Epithelial cell of proximal tubule (primary cell): ENCODE data around the gene TP73. TPM values are rescaled to one million over a fixed set of nuclear protein-coding genes. Genes with fewer than 3 reads are reported as not detected.

Experiments
- DNase-seq: peaks from one replicate; pipeline ENCODE4 v3.0.0-alpha.2; 2011; ENCODE audit warnings: low read depth
- H3K4me3 ChIP-seq: 2 replicates; pipeline ENCODE4 v1.5.1; 2011; ENCODE audit warnings: low read depth, mild to moderate bottlenecking, low read length
- CTCF ChIP-seq: conservative IDR thresholded peaks from 2 replicates; pipeline ENCODE4 v1.5.1; 2012; ENCODE audit warnings: low read depth, mild to moderate bottlenecking, low read length
- total RNA-seq: library from RNA; depleted of rRNA; stranded (reverse); fragments of >200 nt; gene quantifications from 2 replicates; pipeline ENCODE4 v1.2.3, GENCODE V29; 2015

TP73 gene
- total RNA-seq, 1 donor from 2014 or later: not detected

- DNase-seq: no peak
- TF ChIP-seq CTCF: no peak
- H3K4me3 ChIP-seq: no peak overlapping the region
Observed at GRCh38 chr1:3759796-3760195, 107.5 kb downstream of the TP73 start.

GRCh38 chr1:3761296-3762010 is 109.1 kb downstream of the TP73 start:
- no peak for DNase-seq
- H3K4me3 ChIP-seq: no peak overlapping the region
- TF ChIP-seq CTCF: no peak

- no peak for DNase-seq
- H3K4me3 ChIP-seq: no peak overlapping the region
- TF ChIP-seq CTCF: no peak
Observed at GRCh38 chr1:3762151-3762872, 110.0 kb downstream of the TP73 start.

GRCh38 chr1:3762873-3763228 is 110.5 kb downstream of the TP73 start:
- no peak overlapping the region for H3K4me3 ChIP-seq
- no peak for DNase-seq
- no peak for TF ChIP-seq CTCF

- H3K4me3 ChIP-seq: no peak overlapping the region
- TF ChIP-seq CTCF: no peak
- DNase-seq: no peak
Observed at GRCh38 chr1:3763351-3764125, 111.2 kb downstream of the TP73 start.

GRCh38 chr1:3767328-3767925 is 115.1 kb downstream of the TP73 start:
- no peak overlapping the region for H3K4me3 ChIP-seq
- TF ChIP-seq CTCF: no peak
- no peak for DNase-seq
